Urothelium cell line (cell line): Measurements from ENCODE around the gene RUNX2.
"Not testable (repeated sequence)": the region's sequence is repeated elsewhere in the genome, so short reads cannot be mapped to it uniquely, and the experiment has no call there.

Experiments used
- DNase-seq: peaks from one replicate; pipeline ENCODE4 v3.0.0; 2011; ENCODE audit warnings: low spot score, mixed read lengths
- FAIRE-seq: peaks from 2 replicates; lab custom pipeline; 2011; peaks lifted over from hg19 to GRCh38; lab: Jason Lieb, UNC

Gene RUNX2

DNA sequence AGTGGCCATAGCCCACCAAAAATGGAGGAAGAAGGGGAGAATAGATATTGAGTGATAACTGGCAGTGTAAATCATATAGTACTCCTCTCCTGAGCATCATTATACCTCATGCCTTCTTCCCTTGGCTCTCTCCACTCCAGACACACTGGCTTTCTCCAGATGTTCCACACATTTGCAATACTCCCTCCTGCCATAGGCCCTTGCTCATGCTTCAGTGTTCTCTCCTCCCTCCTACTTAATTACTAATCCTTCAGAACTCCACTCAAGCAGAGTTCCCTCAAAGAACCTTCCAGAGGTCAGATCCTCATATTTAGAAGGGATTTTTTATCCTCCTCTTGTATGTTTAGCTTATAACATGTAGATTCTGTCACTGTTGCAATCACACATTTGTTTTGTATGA, 329.1 kb downstream of the RUNX2 start:
- FAIRE-seq: no peak
- no peak for DNase-seq

GRCh38 chr6:45658400-45658799, 330.3 kb downstream of the RUNX2 start:
- DNase-seq (no peak), FAIRE-seq (no peak)

DNA sequence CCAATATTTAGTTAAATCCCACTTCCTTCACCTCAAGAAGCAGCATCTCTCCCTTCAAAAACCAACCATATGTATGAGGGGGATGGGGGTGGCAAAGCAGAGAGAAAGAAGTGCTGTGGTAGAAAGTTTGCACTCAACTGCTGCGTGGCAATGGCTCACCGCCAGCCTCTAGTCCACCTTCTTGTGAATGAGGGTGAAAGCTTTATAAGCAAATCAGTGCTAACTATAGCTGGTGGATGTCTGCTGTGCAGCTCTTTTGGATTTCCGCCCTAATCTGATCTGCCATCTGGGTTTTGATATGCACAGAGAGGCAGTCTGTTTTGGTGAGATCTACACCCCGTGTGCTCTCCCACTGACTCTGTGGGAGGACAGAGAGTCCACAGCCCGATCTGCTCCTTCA, 330.8 kb downstream of the RUNX2 start:
- no peak for DNase-seq
- FAIRE-seq: no peak

GRCh38 chr6:45661661-45662060, 333.5 kb downstream of the RUNX2 start:
- DNase-seq (no peak), FAIRE-seq (no peak)

DNA sequence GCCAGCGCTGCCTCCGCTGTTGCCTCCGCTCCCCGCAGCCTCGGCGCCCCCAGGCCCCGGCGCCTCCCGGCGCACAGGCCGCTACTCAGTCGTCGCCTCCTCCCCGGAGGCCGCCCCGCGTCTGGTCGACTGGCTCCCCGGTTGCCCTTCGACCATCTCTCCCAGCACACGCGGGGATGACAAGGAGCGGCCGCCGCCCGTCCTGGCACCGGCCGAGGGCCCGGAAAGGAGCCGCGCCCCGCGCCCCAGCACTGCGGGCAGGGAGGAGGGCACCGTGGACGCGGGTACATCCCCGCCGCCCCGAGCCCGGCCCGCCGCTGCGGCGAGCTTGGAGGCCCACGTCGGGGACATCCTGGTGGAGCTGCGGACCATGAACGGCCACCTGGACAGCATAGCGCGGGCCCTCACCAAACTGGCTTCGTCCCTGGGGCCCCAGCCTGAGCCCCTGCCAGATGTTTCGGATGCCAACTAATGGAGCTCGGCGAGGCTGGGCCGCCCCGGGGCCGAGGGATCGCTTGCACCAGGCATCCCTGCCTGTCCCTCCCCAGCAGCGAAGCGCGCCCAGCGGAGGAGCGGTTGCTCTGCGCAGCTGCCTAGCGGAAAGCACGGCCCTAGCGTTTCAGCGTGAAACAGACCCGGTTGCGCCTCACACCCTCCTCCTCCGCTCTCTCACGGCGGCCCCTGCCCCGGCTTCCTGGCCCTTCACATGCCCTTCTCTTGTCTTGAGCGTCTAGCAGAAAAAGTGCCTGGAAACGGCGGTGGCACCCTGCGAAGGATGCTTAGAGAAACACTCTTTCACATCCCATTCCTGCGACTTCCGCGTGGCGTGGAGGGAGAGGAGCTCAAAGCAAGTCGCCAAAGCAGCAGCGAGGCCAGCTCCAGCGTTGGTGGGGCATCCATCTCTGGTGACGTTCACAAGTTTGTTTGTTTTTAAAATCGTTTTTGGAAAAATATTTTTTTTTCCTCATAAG, 335.4 kb downstream of the RUNX2 start:
- FAIRE-seq (no peak), DNase-seq (no peak)

DNA sequence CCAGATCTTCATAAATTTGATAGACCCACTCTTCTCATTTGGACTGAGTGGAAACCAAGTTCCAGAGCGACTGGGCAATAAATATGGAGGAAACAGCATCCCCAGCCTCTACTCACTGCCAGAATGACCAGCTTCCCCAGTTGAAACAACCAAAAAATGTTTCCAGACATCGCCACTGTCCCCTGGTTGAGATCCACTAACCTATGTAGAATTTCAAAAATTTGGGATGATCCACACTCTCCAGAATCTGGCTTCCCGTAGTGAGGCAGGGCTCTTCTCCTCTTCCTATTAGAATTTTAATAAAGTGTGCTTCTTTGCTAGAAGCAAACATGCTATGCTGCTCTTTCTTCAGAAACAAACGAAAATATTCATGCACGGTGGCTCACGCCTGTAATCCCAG, 336.6 kb downstream of the RUNX2 start:
- FAIRE-seq: no peak
- no peak for DNase-seq

DNA sequence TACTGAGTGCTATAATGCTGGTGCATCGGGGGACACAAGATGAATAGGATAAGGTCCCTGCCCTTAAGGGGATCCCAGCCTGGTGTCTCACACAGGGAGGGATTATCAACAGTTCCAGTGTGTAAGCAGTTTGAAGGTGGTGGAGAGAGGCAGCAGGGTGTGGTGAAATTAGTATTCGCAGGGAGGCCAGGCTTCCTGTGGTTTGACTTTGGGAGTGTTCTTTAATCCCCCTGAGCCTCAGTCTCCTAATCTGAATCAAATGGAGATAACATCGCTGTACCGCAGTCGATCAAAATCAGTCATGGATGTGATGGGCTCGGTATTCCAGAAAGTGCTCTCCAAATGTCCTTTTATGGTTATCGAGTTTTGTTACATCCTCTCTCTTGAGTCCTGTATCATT, 337.7 kb downstream of the RUNX2 start:
- FAIRE-seq: no peak
- DNase-seq: no peak

GRCh38 chr6:45666846-45667245, 338.7 kb downstream of the RUNX2 start:
- FAIRE-seq (no peak), DNase-seq (no peak)

- no peak for DNase-seq
- no peak for FAIRE-seq
Measured at GRCh38 chr6:45667300-45667699, 339.2 kb downstream of the RUNX2 start.

GRCh38 chr6:45667766-45668165, 339.6 kb downstream of the RUNX2 start:
- DNase-seq: no peak
- no peak for FAIRE-seq

DNA sequence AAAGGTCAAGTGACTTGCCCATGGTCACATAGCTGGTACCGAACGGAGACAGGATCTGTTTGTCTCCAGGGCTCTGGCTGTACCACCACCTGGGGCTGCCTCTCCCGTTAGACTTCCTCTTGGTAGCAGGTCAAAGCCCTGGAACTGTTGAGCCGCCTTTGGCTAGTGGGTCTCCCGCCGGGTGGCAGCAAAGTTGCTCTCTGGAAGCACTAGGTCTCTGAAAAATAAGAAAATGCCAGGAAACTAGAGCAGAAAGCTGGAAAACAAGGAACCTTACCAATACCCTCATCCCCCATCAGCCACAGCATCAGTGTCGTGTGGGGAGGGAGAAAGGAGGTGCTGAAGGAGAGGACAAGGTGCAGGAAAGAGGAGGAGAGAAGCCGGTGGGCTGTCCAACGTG, 340.6 kb downstream of the RUNX2 start:
- DNase-seq (no peak), FAIRE-seq (no peak)

DNA sequence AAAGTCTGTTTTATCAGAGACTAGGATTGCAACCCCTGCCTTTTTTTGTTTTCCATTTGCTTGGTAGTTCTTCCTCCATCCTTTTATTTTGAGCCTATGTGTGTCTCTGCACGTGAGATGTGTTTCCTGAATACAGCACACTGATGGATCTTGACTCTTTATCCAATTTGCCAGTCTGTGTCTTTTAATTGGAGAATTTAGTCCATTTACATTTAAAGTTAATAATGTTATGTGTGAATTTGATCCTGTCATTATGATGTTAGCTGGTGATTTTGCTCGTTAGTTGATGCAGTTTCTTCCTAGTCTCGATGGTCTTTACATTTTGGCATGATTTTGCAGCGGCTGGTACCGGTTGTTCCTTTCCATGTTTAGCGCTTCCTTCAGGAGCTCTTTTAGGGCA, 345.0 kb downstream of the RUNX2 start:
- FAIRE-seq, DNase-seq: not testable (repeated sequence)

DNA sequence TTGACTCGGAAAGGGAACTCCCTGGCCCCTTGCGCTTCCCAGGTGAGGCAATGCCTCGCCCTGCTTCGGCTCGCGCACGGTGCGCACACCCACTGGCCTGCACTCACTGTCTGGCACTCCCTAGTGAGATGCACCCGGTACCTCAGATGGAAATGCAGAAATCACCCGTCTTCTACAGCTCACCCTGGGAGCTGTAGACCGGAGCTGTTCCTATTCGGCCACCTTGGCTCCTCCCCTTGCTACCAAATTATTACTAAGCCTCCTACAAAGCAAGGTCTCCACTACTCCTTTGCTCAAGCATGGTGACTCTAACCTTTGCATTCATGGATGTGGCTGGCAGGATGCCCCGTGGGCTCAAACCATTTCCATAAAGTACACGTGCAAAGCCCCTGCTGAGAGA, 347.0 kb downstream of the RUNX2 start:
- FAIRE-seq, DNase-seq: not testable (repeated sequence)

DNA sequence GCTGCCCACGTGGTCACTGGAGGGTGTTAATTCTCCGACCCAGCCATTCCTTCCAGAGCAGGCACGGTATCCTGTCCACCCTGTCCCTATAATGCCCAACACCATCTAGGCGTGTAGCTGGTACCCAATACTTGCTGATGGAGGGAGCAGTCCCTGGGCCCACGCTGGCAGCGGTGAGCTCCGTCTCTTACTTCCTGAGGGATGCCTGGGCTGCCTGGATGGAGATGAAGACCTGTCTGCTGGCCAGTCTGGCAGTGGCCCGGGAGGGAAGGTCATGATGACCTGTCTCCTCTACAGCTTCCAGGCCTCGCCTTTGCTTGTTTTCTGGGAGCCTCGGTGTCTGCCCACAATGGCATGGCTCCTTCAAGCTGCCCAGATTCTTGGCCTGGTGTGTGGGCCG, 347.5 kb downstream of the RUNX2 start:
- FAIRE-seq: no peak
- DNase-seq: no peak

DNA sequence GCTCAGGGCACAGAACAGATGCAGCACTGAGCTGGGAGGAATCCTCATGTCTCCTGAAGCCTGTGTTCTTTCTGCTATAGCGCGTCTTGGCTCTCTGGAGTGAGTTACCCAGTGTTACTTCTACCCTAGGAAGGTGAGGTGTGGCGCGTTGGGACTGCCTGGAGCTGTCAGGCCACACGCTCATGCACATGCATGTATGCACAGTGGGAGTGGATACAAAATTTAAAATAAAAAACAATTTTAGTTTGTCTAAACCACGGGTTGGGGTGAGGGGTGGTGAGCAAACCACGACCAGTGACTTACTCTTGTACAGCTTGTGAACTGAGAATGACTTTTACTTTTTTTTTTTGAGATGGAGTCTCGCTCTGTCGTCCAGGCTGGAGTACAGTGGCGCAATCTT, 348.2 kb downstream of the RUNX2 start:
- DNase-seq (no peak), FAIRE-seq (no peak)

GRCh38 chr6:45677381-45678284, 349.5 kb downstream of the RUNX2 start:
- DNase-seq: no peak

GRCh38 chr6:45678285-45678607, 350.1 kb downstream of the RUNX2 start:
- DNase-seq: no peak
- no peak for FAIRE-seq

More at GRCh38 chr6:45677381-45678284, 349.5 kb downstream of the RUNX2 start:
- no peak for FAIRE-seq

GRCh38 chr6:45679163-45679562, 351.0 kb downstream of the RUNX2 start:
- no peak for DNase-seq
- no peak for FAIRE-seq

- FAIRE-seq (no peak), DNase-seq (no peak)
Measured at GRCh38 chr6:45679631-45680030, 351.5 kb downstream of the RUNX2 start.

- peak; percentile 20 for DNase-seq
- no peak for FAIRE-seq
Measured at GRCh38 chr6:45681860-45682511, 353.9 kb downstream of the RUNX2 start.

GRCh38 chr6:45684476-45684875, 356.3 kb downstream of the RUNX2 start:
- FAIRE-seq (no peak), DNase-seq (no peak)
